ENCODE results near the gene SH3BP2.

DNA sequence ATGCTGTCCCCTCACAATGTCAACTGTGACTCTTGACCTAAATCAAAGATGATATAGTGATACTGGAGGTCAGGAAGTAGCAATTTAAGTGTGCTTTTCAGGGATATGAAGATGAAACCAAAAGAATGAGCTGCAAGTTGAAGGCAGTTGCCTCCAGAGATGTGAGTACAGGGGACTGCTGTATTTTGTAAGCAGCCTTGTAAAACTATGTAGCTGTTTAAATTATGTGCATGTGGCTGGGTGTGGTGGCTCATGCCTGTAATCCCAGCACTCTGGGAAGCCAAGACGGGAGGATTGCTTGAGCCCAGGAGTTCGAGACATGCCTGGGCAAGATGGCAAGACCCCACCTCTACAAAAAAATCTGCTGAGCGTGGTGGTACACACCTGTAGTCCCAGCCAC, 21.6 kb upstream of the SH3BP2 start:
- TF ChIP-seq POLR2AphosphoS5 (IDR thresholded peaks at IDR 0.05; ENCODE audit: low read depth, low read length) (no peak), TAF1 (IDR thresholded peaks at IDR 0.05; ENCODE audit: borderline replicate concordance, insufficient read depth, low read length) (no peak)
- TF ChIP-seq, protein P1, sequence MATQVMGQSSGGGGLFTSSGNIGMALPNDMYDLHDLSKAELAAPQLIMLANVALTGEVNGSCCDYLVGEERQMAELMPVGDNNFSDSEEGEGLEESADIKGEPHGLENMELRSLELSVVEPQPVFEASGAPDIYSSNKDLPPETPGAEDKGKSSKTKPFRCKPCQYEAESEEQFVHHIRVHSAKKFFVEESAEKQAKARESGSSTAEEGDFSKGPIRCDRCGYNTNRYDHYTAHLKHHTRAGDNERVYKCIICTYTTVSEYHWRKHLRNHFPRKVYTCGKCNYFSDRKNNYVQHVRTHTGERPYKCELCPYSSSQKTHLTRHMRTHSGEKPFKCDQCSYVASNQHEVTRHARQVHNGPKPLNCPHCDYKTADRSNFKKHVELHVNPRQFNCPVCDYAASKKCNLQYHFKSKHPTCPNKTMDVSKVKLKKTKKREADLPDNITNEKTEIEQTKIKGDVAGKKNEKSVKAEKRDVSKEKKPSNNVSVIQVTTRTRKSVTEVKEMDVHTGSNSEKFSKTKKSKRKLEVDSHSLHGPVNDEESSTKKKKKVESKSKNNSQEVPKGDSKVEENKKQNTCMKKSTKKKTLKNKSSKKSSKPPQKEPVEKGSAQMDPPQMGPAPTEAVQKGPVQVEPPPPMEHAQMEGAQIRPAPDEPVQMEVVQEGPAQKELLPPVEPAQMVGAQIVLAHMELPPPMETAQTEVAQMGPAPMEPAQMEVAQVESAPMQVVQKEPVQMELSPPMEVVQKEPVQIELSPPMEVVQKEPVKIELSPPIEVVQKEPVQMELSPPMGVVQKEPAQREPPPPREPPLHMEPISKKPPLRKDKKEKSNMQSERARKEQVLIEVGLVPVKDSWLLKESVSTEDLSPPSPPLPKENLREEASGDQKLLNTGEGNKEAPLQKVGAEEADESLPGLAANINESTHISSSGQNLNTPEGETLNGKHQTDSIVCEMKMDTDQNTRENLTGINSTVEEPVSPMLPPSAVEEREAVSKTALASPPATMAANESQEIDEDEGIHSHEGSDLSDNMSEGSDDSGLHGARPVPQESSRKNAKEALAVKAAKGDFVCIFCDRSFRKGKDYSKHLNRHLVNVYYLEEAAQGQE (IDR thresholded peaks at IDR 0.05; ENCODE audit: insufficient read depth in 1 of 2, low read depth in 2 of 2, low read length in 2 of 2), result no peak

Measured in PFSK-1 (cell line).